H9 (cell line): ENCODE results near the gene IQCC. TPM values are rescaled to one million over a fixed set of nuclear protein-coding genes. Genes with fewer than 3 reads are reported as not detected.

Experiments used
- DNase-seq: peaks from one replicate; pipeline ENCODE4 v3.0.0-alpha.2; 2017
- H2AFZ ChIP-seq: one replicate; pipeline ENCODE4 v1.6.1; 2013; ENCODE audit warnings: mild to moderate bottlenecking, low read length, control low read depth, moderate library complexity
- H2AK5ac ChIP-seq: 2 replicates; pipeline ENCODE4 v1.6.1; 2013; ENCODE audit warnings: low read length, control low read depth, mixed read lengths; ENCODE audit not compliant: insufficient read length
- H2BK120ac ChIP-seq: one replicate; pipeline ENCODE4 v1.6.1; 2013; ENCODE audit warnings: low read depth, mild to moderate bottlenecking, low read length, control low read depth, inconsistent platforms; ENCODE audit not compliant: poor library complexity, severe bottlenecking
- H2BK12ac ChIP-seq: 2 replicates; pipeline ENCODE4 v1.6.1; 2013; ENCODE audit warnings: low read length, control low read depth, mixed read lengths, low read depth; ENCODE audit not compliant: insufficient read length
- H2BK15ac ChIP-seq: 2 replicates; pipeline ENCODE4 v1.6.1; 2013; ENCODE audit warnings: low read depth, low read length, control low read depth
- H2BK20ac ChIP-seq: one replicate; pipeline ENCODE4 v1.6.1; 2013; ENCODE audit warnings: low read depth, mild to moderate bottlenecking, low read length, control low read depth, inconsistent platforms; ENCODE audit not compliant: poor library complexity, severe bottlenecking
- H2BK5ac ChIP-seq: 2 replicates; pipeline ENCODE4 v1.6.1; 2013; ENCODE audit warnings: low read length, control low read depth, mixed read lengths; ENCODE audit not compliant: insufficient read length
- H3K14ac ChIP-seq: 2 replicates; pipeline ENCODE4 v1.6.1; 2013; ENCODE audit warnings: low read length, control low read depth; ENCODE audit not compliant: insufficient read depth
- H3K18ac ChIP-seq: 2 replicates; pipeline ENCODE4 v1.6.1; 2013; ENCODE audit warnings: low read depth, mild to moderate bottlenecking, mixed read lengths, low read length, control low read depth; ENCODE audit not compliant: insufficient read length
- H3K23ac ChIP-seq: 2 replicates; pipeline ENCODE4 v1.6.1; 2013; ENCODE audit warnings: low read length, control low read depth, mixed read lengths, low read depth; ENCODE audit not compliant: insufficient read length
- H3K23me2 ChIP-seq: 2 replicates; pipeline ENCODE4 v1.6.1; 2013; ENCODE audit warnings: low read depth, mild to moderate bottlenecking, mixed read lengths, low read length, control low read depth; ENCODE audit not compliant: insufficient read length, poor library complexity, severe bottlenecking
- H3K27ac ChIP-seq: 2 replicates; pipeline ENCODE4 v1.5.1; 2013; ENCODE audit warnings: low read length, control low read depth, mixed read lengths, low read depth; ENCODE audit not compliant: insufficient read length
- H3K27me3 ChIP-seq: 2 replicates; pipeline ENCODE4 v1.6.1; 2013; ENCODE audit warnings: low read length, control low read depth, inconsistent platforms; ENCODE audit not compliant: insufficient read depth
- H3K4ac ChIP-seq: 2 replicates; pipeline ENCODE4 v1.6.1; 2013; ENCODE audit warnings: low read depth, mild to moderate bottlenecking, control low read depth, inconsistent platforms, low read length, moderate library complexity
- H3K4me1 ChIP-seq: 2 replicates; pipeline ENCODE4 v1.6.1; 2013; ENCODE audit warnings: low read length, control low read depth, inconsistent platforms; ENCODE audit not compliant: insufficient read depth
- H3K4me2 ChIP-seq: 2 replicates; pipeline ENCODE4 v1.6.1; 2013; ENCODE audit warnings: low read length, control low read depth, mixed read lengths; ENCODE audit not compliant: insufficient read length, insufficient read depth
- H3K56ac ChIP-seq: 2 replicates; pipeline ENCODE4 v1.6.1; 2013; ENCODE audit warnings: low read depth, mild to moderate bottlenecking, mixed read lengths, low read length, control low read depth; ENCODE audit not compliant: insufficient read length
- H3K79me1 ChIP-seq: 2 replicates; pipeline ENCODE4 v1.6.1; 2013; ENCODE audit warnings: low read depth, mild to moderate bottlenecking, moderate library complexity, low read length, control low read depth, inconsistent platforms; ENCODE audit not compliant: insufficient read depth, poor library complexity, severe bottlenecking
- H3K79me2 ChIP-seq: 2 replicates; pipeline ENCODE4 v1.6.1; 2013; ENCODE audit warnings: low read length, control low read depth, inconsistent platforms; ENCODE audit not compliant: insufficient read depth
- H3K9ac ChIP-seq: 2 replicates; pipeline ENCODE4 v1.6.1; 2013; ENCODE audit warnings: low read length, control low read depth, mixed read lengths; ENCODE audit not compliant: insufficient read length; ENCODE audit errors: extremely low read depth
- H3K9me3 ChIP-seq: one replicate; pipeline ENCODE4 v1.6.1; 2013; ENCODE audit warnings: low read depth, low read length, inconsistent platforms; ENCODE audit not compliant: control insufficient read depth
- H3T11ph ChIP-seq: one replicate; pipeline ENCODE4 v1.6.1; 2013; ENCODE audit warnings: mild to moderate bottlenecking, low read length, control low read depth, inconsistent platforms
- H4K20me1 ChIP-seq: one replicate; pipeline ENCODE4 v1.6.1; 2013; ENCODE audit not compliant: control insufficient read depth, insufficient read length, insufficient read depth
- H4K5ac ChIP-seq: 2 replicates; pipeline ENCODE4 v1.6.1; 2013; ENCODE audit warnings: low read depth, mild to moderate bottlenecking, mixed read lengths, low read length, control low read depth; ENCODE audit not compliant: insufficient read length
- H4K8ac ChIP-seq: replicated peaks from 2 replicates; pipeline ENCODE4 v1.6.1; 2013; ENCODE audit warnings: low read length, control low read depth, mixed read lengths, low read depth; ENCODE audit not compliant: insufficient read length
- H4K91ac ChIP-seq: 2 replicates; pipeline ENCODE4 v1.6.1; 2013; ENCODE audit warnings: low read depth, mild to moderate bottlenecking, moderate library complexity, mixed read lengths, low read length, control low read depth; ENCODE audit not compliant: insufficient read length
- H3K27ac Mint-ChIP-seq, 3 experiments: 2 replicates in 2 of 3; 3 replicates in 1 of 3; pipeline ENCODE4 v1.8.0; 2020 to 2021; ENCODE audit warnings: mixed read lengths in 3 of 3, mild to moderate bottlenecking in 1 of 3, moderate library complexity in 1 of 3
- H3K27me3 Mint-ChIP-seq: 2 replicates; pipeline ENCODE4 v1.8.0; 2021; ENCODE audit warnings: low read depth, mild to moderate bottlenecking, moderate library complexity, mixed read lengths
- H3K36me3 Mint-ChIP-seq, 3 experiments: 2 replicates in 2 of 3; 3 replicates in 1 of 3; pipeline ENCODE4 v1.8.0; 2020 to 2021; ENCODE audit warnings: low read depth in 3 of 3, mixed read lengths in 3 of 3; ENCODE audit not compliant: insufficient read depth in 1 of 3
- H3K4me1 Mint-ChIP-seq, 2 experiments: 2 replicates each; pipeline ENCODE4 v1.8.0; 2020; ENCODE audit warnings: mixed read lengths in 2 of 2
- H3K4me3 Mint-ChIP-seq, 2 experiments: 2 replicates in 1 of 2; 3 replicates in 1 of 2; pipeline ENCODE4 v1.8.0; 2020 to 2021; ENCODE audit warnings: mild to moderate bottlenecking in 2 of 2, mixed read lengths in 2 of 2, moderate library complexity in 1 of 2
- H3K9me3 Mint-ChIP-seq, 2 experiments: 2 replicates in 1 of 2; 3 replicates in 1 of 2; pipeline ENCODE4 v1.8.0; 2020; ENCODE audit warnings: mild to moderate bottlenecking in 2 of 2, mixed read lengths in 2 of 2, moderate library complexity in 1 of 2
- WGBS: extraction: QIAGEN DNeasy Blood & Tissue Kit; methylation state at CpG from one replicate; pipeline ENCODE4 v1.1.7; 2013; ENCODE audit warnings: missing lambda C conversion rate, low lambda C conversion rate, mixed read lengths; ENCODE audit not compliant: insufficient read length; ENCODE audit errors: extremely low coverage; 5-methylcytosine and 5-hydroxymethylcytosine counted together
- total RNA-seq: library from RNA; stranded (reverse); gene quantifications from 2 replicates; pipeline ENCODE4 v1.2.1, GENCODE V29; 2021
- TF ChIP-seq, protein P1 (sequence below): fragments of 200-600 bp; sonication (generic); conservative IDR thresholded peaks from 3 replicates; pipeline ENCODE4 v1.8.0; 2021; ENCODE audit warnings: antibody characterized with exemption, mild to moderate bottlenecking

IQCC gene
- total RNA-seq, 1 experiment from 2014 or later = 5.3 TPM

DNA sequence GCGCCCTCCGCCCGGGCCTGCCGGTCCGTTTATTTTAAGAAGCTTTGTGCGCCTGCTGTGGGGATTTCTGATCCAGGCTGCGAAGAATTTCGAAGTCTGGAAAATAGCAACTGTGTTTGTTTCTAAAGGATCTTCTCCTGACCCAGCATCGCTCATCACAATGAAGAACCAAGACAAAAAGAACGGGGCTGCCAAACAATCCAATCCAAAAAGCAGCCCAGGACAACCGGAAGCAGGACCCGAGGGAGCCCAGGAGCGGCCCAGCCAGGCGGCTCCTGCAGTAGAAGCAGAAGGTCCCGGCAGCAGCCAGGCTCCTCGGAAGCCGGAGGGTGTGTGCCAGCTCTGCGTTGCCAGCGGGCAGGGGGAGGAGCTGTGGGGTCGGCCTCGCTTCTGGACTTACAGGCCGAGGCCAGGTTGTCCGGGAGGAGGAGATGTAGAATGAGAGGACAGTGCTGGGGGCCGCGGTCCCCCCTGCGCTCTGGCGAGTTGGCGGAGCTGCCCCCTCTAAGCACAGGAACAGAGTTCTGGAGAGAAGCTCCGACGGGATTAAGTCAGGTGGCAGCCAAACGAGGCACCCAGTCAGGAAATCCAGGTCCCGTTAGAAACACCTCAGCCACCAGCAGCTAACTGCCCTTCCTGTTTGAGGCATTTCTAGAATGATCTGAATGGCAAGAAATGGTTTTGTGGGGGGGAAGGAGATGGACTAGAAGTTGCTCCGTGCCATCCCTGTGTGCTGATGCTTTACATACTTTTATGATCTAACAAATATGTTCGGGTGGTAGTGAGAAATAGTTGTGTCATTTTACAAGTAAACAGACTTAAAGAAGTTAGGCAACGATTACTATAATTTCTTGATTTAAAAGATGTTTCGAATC, 25.0 kb upstream of the IQCC start:
- H3K27me3 Mint-ChIP-seq = no peaks in the 10 kb centered on the region
- no peak overlapping the region for H2BK15ac ChIP-seq
- peaks cover 34 to 55% (median 45%) of the 10 kb centered on the region in 3 experiments for H3K36me3 Mint-ChIP-seq
- no peaks in the 10 kb centered on the region for H3K27me3 ChIP-seq
- no peak overlapping the region for H4K8ac ChIP-seq
- H3K79me1 ChIP-seq = peaks cover 6% of the 10 kb centered on the region
- peak; percentile 64 for DNase-seq
- H2BK120ac ChIP-seq = no peak overlapping the region
- H2BK5ac ChIP-seq = no peak overlapping the region
- H2BK12ac ChIP-seq = no peak overlapping the region
- H3K4me1 Mint-ChIP-seq = peaks cover 28 to 33% of the 10 kb centered on the region in 2 experiments
- no peak overlapping the region for H2AFZ ChIP-seq
- H3K18ac ChIP-seq = peak overlapping the region; percentile 20
- no peaks in the 10 kb centered on the region for H3K9me3 Mint-ChIP-seq
- no peak overlapping the region for H3K27ac ChIP-seq
- H3K4me2 ChIP-seq = peak overlapping the region; percentile 77
- no peaks in the 10 kb centered on the region for H3K9me3 ChIP-seq
- WGBS = no CpG with 5 or more reads among the region's 36 CpGs
- H4K91ac ChIP-seq = no peak overlapping the region
- peak overlapping the region; percentile 8; the same call in 1 of the 2 replicates for H3K14ac ChIP-seq
- no peaks in the 10 kb centered on the region for H4K20me1 ChIP-seq
- H4K5ac ChIP-seq = no peak overlapping the region
- H3K23me2 ChIP-seq = peaks cover 7% of the 10 kb centered on the region
- no peak overlapping the region for H3K4ac ChIP-seq
- H3K23ac ChIP-seq = no peak overlapping the region
- H3K56ac ChIP-seq = no peak overlapping the region
- peak overlapping the region; percentile 93 to 98 (median 96) for H3K27ac Mint-ChIP-seq
- no peak overlapping the region for H3T11ph ChIP-seq
- H3K9ac ChIP-seq = peak overlapping the region; percentile 64
- H3K4me1 ChIP-seq = peaks cover 6% of the 10 kb centered on the region
- no peak overlapping the region for H2BK20ac ChIP-seq
- peak overlapping the region; percentile 92 for H3K4me3 Mint-ChIP-seq
- H2AK5ac ChIP-seq = no peak overlapping the region
- TF ChIP-seq, protein P1, sequence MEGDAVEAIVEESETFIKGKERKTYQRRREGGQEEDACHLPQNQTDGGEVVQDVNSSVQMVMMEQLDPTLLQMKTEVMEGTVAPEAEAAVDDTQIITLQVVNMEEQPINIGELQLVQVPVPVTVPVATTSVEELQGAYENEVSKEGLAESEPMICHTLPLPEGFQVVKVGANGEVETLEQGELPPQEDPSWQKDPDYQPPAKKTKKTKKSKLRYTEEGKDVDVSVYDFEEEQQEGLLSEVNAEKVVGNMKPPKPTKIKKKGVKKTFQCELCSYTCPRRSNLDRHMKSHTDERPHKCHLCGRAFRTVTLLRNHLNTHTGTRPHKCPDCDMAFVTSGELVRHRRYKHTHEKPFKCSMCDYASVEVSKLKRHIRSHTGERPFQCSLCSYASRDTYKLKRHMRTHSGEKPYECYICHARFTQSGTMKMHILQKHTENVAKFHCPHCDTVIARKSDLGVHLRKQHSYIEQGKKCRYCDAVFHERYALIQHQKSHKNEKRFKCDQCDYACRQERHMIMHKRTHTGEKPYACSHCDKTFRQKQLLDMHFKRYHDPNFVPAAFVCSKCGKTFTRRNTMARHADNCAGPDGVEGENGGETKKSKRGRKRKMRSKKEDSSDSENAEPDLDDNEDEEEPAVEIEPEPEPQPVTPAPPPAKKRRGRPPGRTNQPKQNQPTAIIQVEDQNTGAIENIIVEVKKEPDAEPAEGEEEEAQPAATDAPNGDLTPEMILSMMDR = no peak
- H3K79me2 ChIP-seq = peaks cover 4% of the 10 kb centered on the region; the same call in 1 of the 2 replicates
